HG03354 (cell line): ENCODE measurements around the gene SAP30L.

Source experiments
- ATAC-seq: cut with Tn5 transposase; IDR thresholded peaks from one replicate; pipeline ENCODE4 v1.9.1; 2021; ENCODE audit warnings: mild to moderate bottlenecking; ENCODE audit not compliant: unreplicated experiment, poor library complexity, severe bottlenecking

The SAP30L gene

GRCh38 chr5:154502180-154502579 is 56.4 kb downstream of the SAP30L start:
- no peak for ATAC-seq

- ATAC-seq, result no peak
Observed at GRCh38 chr5:154503698-154504039, 57.9 kb downstream of the SAP30L start.

GRCh38 chr5:154505567-154505966 is 59.8 kb downstream of the SAP30L start:
- ATAC-seq, result no peak

- no peak for ATAC-seq
Observed at GRCh38 chr5:154506049-154506715, 60.4 kb downstream of the SAP30L start.

GRCh38 chr5:154506716-154507080 is 60.9 kb downstream of the SAP30L start:
- ATAC-seq, result no peak

- no peak for ATAC-seq
Observed at GRCh38 chr5:154508114-154508513, 62.3 kb downstream of the SAP30L start.

GRCh38 chr5:154509784-154510555 is 64.2 kb downstream of the SAP30L start:
- ATAC-seq, result no peak
